ENCODE data around the gene MYDGF. TPM values are rescaled to one million over a fixed set of nuclear protein-coding genes. Genes with fewer than 3 reads are reported as not detected.
"Not testable (repeated sequence)": the region's sequence is repeated elsewhere in the genome, so short reads cannot be mapped to it uniquely, and the experiment has no call there.

The MYDGF gene
- 100 to 1,000 TPM; 129 to 150 (median 134) TPM for total RNA-seq

GRCh38 chr19:4669723-4670480 lies at the start of gene MYDGF:
TSS of gene MYDGF (minus strand) at chr19:4670342. CDS start at chr19:4670334, 8 bp downstream.
- Mint-ChIP-seq H3K4me3 (peak within 1 kb of the TSS; percentile 89), H3K27me3 (ENCODE audit: low read depth) (no peaks in the 10 kb centered on the region), H3K9me3 (no peaks in the 10 kb centered on the region), H3K36me3 (ENCODE audit: insufficient read depth) (peaks cover 7% of the 10 kb centered on the region), H3K4me1 (ENCODE audit: low read depth) (peaks cover 17% of the 10 kb centered on the region)
- DNase-seq (peak; percentile 90), ATAC-seq (peak; percentile 99)

GRCh38 chr19:4719499-4719866 lies 49.3 kb upstream of the MYDGF start:
- H3K27me3 Mint-ChIP-seq (ENCODE audit: low read depth), result no peaks in the 10 kb centered on the region
- no peak overlapping the region for H3K4me3 Mint-ChIP-seq
- DNase-seq (no peak), ATAC-seq (no peak)
- peaks cover 23% of the 10 kb centered on the region for H3K36me3 Mint-ChIP-seq (ENCODE audit: insufficient read depth)
- peaks cover 20% of the 10 kb centered on the region for H3K4me1 Mint-ChIP-seq (ENCODE audit: low read depth)
- no peaks in the 10 kb centered on the region for H3K9me3 Mint-ChIP-seq

- no peak for ATAC-seq
- H3K4me3 Mint-ChIP-seq, result no peak overlapping the region
- no peaks in the 10 kb centered on the region for H3K9me3 Mint-ChIP-seq
- no peak for DNase-seq
- H3K4me1 Mint-ChIP-seq (ENCODE audit: low read depth), result peaks cover 19% of the 10 kb centered on the region
- peaks cover 26% of the 10 kb centered on the region for H3K36me3 Mint-ChIP-seq (ENCODE audit: insufficient read depth)
- H3K27me3 Mint-ChIP-seq (ENCODE audit: low read depth), result no peaks in the 10 kb centered on the region
These were observed 48.0 kb upstream of the MYDGF start for GRCh38 chr19:4717966-4718701.

GRCh38 chr19:4717191-4717965 lies 47.2 kb upstream of the MYDGF start:
- H3K36me3 Mint-ChIP-seq (ENCODE audit: insufficient read depth), result peaks cover 26% of the 10 kb centered on the region

GRCh38 chr19:4715529-4716221 lies 45.5 kb upstream of the MYDGF start:
- Mint-ChIP-seq H3K4me1 (ENCODE audit: low read depth) (peaks cover 4% of the 10 kb centered on the region), H3K36me3 (ENCODE audit: insufficient read depth) (peaks cover 30% of the 10 kb centered on the region), H3K27me3 (ENCODE audit: low read depth) (no peaks in the 10 kb centered on the region), H3K4me3 (no peak overlapping the region), H3K9me3 (no peaks in the 10 kb centered on the region)
- DNase-seq (no peak), ATAC-seq (no peak)

More at GRCh38 chr19:4717191-4717965, 47.2 kb upstream of the MYDGF start:
- H3K27me3 Mint-ChIP-seq (ENCODE audit: low read depth), result no peaks in the 10 kb centered on the region
- DNase-seq, result no peak
- no peak for ATAC-seq
- no peaks in the 10 kb centered on the region for H3K9me3 Mint-ChIP-seq
- peaks cover 16% of the 10 kb centered on the region for H3K4me1 Mint-ChIP-seq (ENCODE audit: low read depth)
- no peak overlapping the region for H3K4me3 Mint-ChIP-seq

- H3K36me3 Mint-ChIP-seq (ENCODE audit: insufficient read depth), result peaks cover 25% of the 10 kb centered on the region
These were observed 45.0 kb upstream of the MYDGF start for GRCh38 chr19:4715178-4715528.

GRCh38 chr19:4714016-4714415 lies 43.9 kb upstream of the MYDGF start:
- Mint-ChIP-seq H3K4me1 (ENCODE audit: low read depth) (peaks cover 5% of the 10 kb centered on the region), H3K9me3 (no peaks in the 10 kb centered on the region), H3K36me3 (ENCODE audit: insufficient read depth) (peaks cover 29% of the 10 kb centered on the region), H3K27me3 (ENCODE audit: low read depth) (no peaks in the 10 kb centered on the region), H3K4me3 (no peak overlapping the region)
- no peak for DNase-seq
- ATAC-seq, result no peak

More at GRCh38 chr19:4715178-4715528, 45.0 kb upstream of the MYDGF start:
- H3K4me3 Mint-ChIP-seq; H3K4me1 Mint-ChIP-seq (ENCODE audit: low read depth); ATAC-seq; H3K27me3 Mint-ChIP-seq (ENCODE audit: low read depth); H3K9me3 Mint-ChIP-seq; DNase-seq: not testable (repeated sequence)

- no peaks in the 10 kb centered on the region for H3K27me3 Mint-ChIP-seq (ENCODE audit: low read depth)
- DNase-seq (no peak), ATAC-seq (no peak)
- H3K4me3 Mint-ChIP-seq, result no peak overlapping the region
- H3K9me3 Mint-ChIP-seq, result no peaks in the 10 kb centered on the region
- peaks cover 26% of the 10 kb centered on the region for H3K36me3 Mint-ChIP-seq (ENCODE audit: insufficient read depth)
- peaks cover 7% of the 10 kb centered on the region for H3K4me1 Mint-ChIP-seq (ENCODE audit: low read depth)
These were observed 43.3 kb upstream of the MYDGF start for GRCh38 chr19:4713384-4713951.

- ATAC-seq (no peak), DNase-seq (no peak)
- Mint-ChIP-seq H3K9me3 (no peaks in the 10 kb centered on the region), H3K36me3 (ENCODE audit: insufficient read depth) (peaks cover 26% of the 10 kb centered on the region), H3K4me3 (no peak overlapping the region), H3K27me3 (ENCODE audit: low read depth) (no peaks in the 10 kb centered on the region), H3K4me1 (ENCODE audit: low read depth) (peaks cover 8% of the 10 kb centered on the region)
These were observed 42.6 kb upstream of the MYDGF start for GRCh38 chr19:4712771-4713170.

GRCh38 chr19:4711211-4711610 lies 41.1 kb upstream of the MYDGF start:
- peaks cover 8% of the 10 kb centered on the region for H3K4me1 Mint-ChIP-seq (ENCODE audit: low read depth)
- no peak overlapping the region for H3K4me3 Mint-ChIP-seq
- H3K9me3 Mint-ChIP-seq, result no peaks in the 10 kb centered on the region
- no peak for DNase-seq
- no peaks in the 10 kb centered on the region for H3K27me3 Mint-ChIP-seq (ENCODE audit: low read depth)
- ATAC-seq, result no peak
- H3K36me3 Mint-ChIP-seq (ENCODE audit: insufficient read depth), result peaks cover 25% of the 10 kb centered on the region

GRCh38 chr19:4710281-4710600 lies 40.1 kb upstream of the MYDGF start:
- Mint-ChIP-seq H3K4me3 (no peak overlapping the region), H3K36me3 (ENCODE audit: insufficient read depth) (peaks cover 20% of the 10 kb centered on the region), H3K4me1 (ENCODE audit: low read depth) (peaks cover 8% of the 10 kb centered on the region), H3K27me3 (ENCODE audit: low read depth) (no peaks in the 10 kb centered on the region), H3K9me3 (no peaks in the 10 kb centered on the region)
- DNase-seq (no peak), ATAC-seq (no peak)

- Mint-ChIP-seq H3K9me3 (no peaks in the 10 kb centered on the region), H3K36me3 (ENCODE audit: insufficient read depth) (peaks cover 18% of the 10 kb centered on the region), H3K4me1 (ENCODE audit: low read depth) (peaks cover 8% of the 10 kb centered on the region), H3K27me3 (ENCODE audit: low read depth) (no peaks in the 10 kb centered on the region), H3K4me3 (no peak overlapping the region)
- peak in 1 of 2 donors; percentile 43 for ATAC-seq
- no peak for DNase-seq
These were observed 39.5 kb upstream of the MYDGF start for GRCh38 chr19:4709440-4710280.

GRCh38 chr19:4707956-4708650 lies 38.0 kb upstream of the MYDGF start:
- no peak for ATAC-seq
- no peak for DNase-seq
- Mint-ChIP-seq H3K4me3 (no peak overlapping the region), H3K4me1 (ENCODE audit: low read depth) (peaks cover 8% of the 10 kb centered on the region), H3K9me3 (no peaks in the 10 kb centered on the region), H3K36me3 (ENCODE audit: insufficient read depth) (peaks cover 14% of the 10 kb centered on the region), H3K27me3 (ENCODE audit: low read depth) (no peaks in the 10 kb centered on the region)
